HL-60/S4 treated with retinoic acid at 250 ng/mL for 4 days and 3 days (cell line): ENCODE results near the gene NAV2.

Experiments used
- in situ Hi-C: fragments of 300-500 bp; cut with MboI; formaldehyde crosslinking; loops from 2 replicates; pipeline ENCODE4 v1.7.0; 2022; ENCODE audit warnings: low sequenced_read_pairs

Gene NAV2

DNA sequence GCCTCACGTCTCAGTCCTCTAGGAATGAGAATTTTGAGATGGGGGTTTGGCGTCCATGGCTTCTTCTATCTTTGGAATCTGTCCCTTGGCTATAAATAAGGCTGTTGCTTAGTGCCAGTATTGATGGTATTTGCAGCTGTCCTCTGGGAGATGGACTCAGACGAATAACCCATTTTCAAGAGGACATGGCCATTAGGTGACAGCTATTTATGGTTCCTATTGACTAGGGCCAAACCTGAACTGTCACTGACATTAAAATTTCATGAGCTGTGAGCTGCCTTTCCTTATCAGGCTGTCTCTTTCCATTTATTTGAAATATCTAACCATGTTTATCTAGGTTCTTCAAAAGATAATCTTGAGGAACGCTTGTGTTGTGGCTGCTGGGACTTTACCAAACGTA, 92.7 kb downstream of the NAV2 start:
- in situ Hi-C loops: no loop called here

- in situ Hi-C loops: no loop called here
These were observed 93.2 kb downstream of the NAV2 start for GRCh38 chr11:19805827-19806226.

GRCh38 chr11:19806251-19806650, 93.6 kb downstream of the NAV2 start:
- in situ Hi-C loops: no loop called here

- in situ Hi-C loops: no loop called here
These were observed 95.7 kb downstream of the NAV2 start for GRCh38 chr11:19808076-19808911.

GRCh38 chr11:19810852-19811251, 98.2 kb downstream of the NAV2 start:
- in situ Hi-C loops: no loop called here

DNA sequence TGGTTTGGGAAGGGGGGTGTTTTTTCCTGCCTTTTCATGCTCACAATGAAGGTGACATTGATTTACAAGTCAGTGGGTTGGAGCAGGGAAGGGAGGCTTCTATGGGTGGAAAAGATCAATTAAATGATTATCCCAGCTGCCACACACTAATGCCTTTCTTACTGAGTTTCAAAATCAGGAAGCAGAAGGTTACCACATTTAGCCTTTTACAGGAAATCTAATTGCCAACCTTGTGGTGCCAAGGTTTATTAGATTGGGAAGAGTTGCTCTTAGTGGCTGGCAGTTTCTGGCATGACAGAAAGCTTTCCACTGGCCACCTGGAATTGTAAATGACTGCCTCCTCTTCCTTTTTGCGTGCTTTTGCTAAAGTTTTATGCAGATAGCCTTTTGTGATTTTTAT, 98.7 kb downstream of the NAV2 start:
- in situ Hi-C loops: no loop called here

- in situ Hi-C loops: no loop called here
These were observed 99.5 kb downstream of the NAV2 start for GRCh38 chr11:19812096-19812495.

DNA sequence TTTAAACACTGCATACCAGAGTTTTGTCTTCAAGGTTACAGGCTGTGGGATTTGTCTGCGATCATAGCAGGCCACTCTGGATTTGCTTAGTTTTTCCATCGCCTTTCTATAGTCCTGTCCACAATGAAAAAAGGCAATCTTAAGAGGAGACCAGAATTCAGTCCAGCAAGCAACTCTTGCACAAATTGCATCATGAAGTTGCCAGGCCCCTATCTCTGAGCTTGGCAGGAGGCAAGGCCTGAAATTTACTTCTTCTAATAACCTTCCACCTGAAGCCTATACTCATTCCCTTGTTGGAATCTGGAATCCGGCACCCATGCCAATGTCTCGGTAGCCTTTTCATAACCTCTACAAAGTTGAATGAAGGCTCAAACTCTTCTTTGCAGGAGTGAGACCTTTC, 100.1 kb downstream of the NAV2 start:
- in situ Hi-C loops: no loop called here

DNA sequence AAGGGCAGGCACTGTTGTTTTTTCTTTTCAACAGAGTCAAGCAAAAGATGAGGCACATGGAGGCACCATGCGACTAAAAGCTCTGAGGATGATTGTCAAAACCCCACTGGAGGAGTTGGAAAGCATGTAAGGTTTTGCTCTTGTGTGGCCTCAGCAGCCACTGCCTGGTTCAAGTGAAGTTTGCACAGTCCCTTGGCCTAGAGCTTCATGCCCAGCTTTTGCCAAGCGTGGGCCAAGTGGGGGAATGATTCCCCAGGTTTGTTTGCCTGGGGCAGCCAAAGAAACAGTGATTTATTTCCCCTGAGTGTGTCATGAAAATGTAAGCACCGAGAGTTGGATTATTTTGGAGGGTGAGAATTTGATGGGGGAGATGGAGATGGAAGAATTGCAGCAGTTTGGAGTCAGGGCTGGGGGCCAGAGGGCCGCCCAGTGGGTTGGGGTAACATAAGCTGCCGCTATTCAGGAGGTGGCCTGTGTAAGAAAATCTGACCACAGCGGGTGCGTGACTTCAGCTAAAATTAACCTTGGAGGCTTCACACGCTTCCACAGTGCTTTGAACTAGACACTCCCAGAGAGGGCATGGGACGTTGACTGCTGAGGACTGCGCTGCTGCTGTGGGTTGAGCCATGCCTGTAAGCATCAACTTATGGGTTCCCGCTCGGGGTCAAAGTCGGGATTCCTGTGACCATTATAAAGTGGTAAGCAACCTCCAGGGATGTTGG, 100.7 kb downstream of the NAV2 start:
- in situ Hi-C loops: no loop called here

DNA sequence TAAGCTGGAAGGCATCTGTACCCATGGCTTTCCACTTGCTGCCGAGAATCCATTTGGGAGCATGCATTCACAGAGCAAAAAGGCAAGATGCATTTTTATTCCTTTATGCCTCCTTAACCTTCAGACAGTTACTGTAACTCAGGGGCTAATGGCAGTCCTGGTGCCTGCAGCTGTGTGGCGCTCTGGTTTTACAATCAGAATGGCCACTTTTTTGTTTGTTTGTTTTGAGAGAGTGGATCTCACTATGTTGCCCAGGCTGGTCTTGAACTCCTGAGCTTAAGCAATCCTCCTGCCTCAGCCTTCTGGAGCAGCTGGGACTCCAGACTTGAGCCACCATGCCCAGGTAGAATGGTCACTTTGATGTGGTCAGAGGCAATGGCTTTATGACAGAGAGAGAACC, 101.8 kb downstream of the NAV2 start:
- in situ Hi-C loops: no loop called here

GRCh38 chr11:19816040-19816439, 103.4 kb downstream of the NAV2 start:
- in situ Hi-C loops: no loop called here

GRCh38 chr11:19816817-19817216, 104.2 kb downstream of the NAV2 start:
- in situ Hi-C loops: no loop called here

DNA sequence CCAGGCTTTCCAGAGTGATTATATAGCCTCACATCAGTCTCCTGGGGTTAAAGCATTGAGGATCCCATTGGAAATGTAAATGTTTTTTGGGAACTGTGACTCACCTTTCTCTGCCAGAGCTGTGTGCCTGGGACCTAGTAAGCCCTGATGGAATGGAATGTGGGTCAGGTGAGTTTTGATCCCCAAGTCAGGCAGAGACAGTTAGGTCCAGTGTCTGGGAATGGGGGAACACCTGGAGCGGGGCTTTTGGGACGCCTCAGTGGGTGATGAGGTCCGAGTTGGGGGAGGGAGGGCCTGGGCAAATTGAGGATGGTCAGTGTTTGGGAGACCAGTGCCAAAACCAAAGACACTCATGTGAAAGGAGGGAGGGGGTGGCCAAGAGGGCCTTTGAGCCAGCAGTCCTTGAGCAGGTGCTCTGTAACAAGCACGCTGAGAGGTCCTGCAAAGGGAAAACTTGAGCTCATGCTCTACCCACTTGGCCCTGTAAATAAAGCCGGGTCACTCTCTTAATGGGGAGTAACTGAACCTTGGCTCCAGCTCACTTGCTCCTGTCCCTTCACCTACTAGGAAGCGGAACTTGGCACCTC, 104.7 kb downstream of the NAV2 start:
- in situ Hi-C loops: no loop called here

- in situ Hi-C loops: no loop called here
These were observed 105.2 kb downstream of the NAV2 start for GRCh38 chr11:19817870-19818269.

GRCh38 chr11:19818619-19819018, 106.0 kb downstream of the NAV2 start:
- in situ Hi-C loops: no loop called here

- in situ Hi-C loops: no loop called here
These were observed 106.5 kb downstream of the NAV2 start for GRCh38 chr11:19819148-19819547.

GRCh38 chr11:19820100-19820499, 107.5 kb downstream of the NAV2 start:
- in situ Hi-C loops: no loop called here

GRCh38 chr11:19821412-19821875, 108.8 kb downstream of the NAV2 start:
- in situ Hi-C loops: no loop called here

DNA sequence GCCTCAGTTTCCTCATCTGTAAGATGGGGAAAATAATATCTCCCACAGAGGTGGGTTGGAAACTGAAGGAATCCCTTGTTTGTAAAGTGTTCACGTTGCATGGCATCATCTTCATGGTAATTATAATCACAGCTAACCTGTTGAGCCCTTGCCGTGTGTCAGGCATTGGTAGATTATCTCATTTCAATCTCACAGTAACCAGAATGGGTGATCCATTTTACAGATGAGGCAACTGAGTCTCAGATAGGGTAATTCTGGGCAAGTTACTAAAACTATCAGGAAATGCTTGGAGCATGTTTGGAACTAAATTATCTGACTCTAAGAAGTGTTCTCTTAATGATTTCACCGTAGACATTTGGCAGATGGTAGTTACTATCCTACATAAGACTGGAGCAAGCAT, 109.4 kb downstream of the NAV2 start:
- in situ Hi-C loops: no loop called here

DNA sequence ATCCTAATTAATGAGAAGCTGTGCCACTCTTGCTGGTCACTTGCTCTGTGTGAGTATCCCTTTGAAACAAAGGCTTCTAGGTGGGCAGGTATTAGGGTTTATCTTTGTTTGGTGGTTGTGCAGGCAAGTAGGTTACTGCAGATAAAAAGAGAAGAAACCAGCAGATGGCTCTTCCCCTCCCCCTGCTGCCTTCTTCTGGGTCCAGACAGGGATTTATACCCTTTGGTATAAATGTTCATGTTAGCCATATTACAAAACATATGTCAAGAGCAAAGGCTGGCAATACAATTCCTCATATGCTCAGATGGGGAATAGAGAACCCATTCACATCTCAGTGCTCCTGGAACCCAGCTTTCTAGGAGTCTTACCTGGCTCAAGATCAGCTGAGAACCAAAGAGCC, 109.9 kb downstream of the NAV2 start:
- in situ Hi-C loops: no loop called here

- in situ Hi-C loops: no loop called here
These were observed 114.0 kb downstream of the NAV2 start for GRCh38 chr11:19826606-19827005.
